HEK293 (cell line): ENCODE data around the gene PDE8B.

Source experiments
- CTCF ChIA-PET: fragments of 350-600 bp; formaldehyde crosslinking; extraction: SDS; loops from one replicate; lab custom pipeline; 2021; ENCODE audit warnings: antibody characterized with exemption; lab: Yijun Ruan, JAX
- POLR2A ChIA-PET: fragments of 300-600 bp; formaldehyde crosslinking; extraction: SDS; loops from one replicate; lab custom pipeline; 2020; ENCODE audit warnings: antibody characterized with exemption, inconsistent platforms; lab: Yijun Ruan, JAX
- H3K27ac ChIP-seq: fragments of 200-500 bp; sonication (Bioruptor generic); 2 replicates; pipeline ENCODE4 v1.5.1; 2014; ENCODE audit warnings: low read depth, low read length, control low read depth, inconsistent platforms; ENCODE audit errors: extremely low read depth
- H3K36me3 ChIP-seq, 2 experiments: fragments of 200-500 bp in 1 of 2; sonication (Bioruptor generic) in 1 of 2; 1 replicate in 1 of 2; 2 replicates in 1 of 2; pipeline ENCODE4 v1.5.1; 2014 to 2017; ENCODE audit warnings: inconsistent platforms in 2 of 2, low read length in 2 of 2; ENCODE audit not compliant: control insufficient read depth in 2 of 2, insufficient read depth in 1 of 2
- H3K4me1 ChIP-seq: fragments of 200-500 bp; sonication (Bioruptor generic); 2 replicates; pipeline ENCODE4 v1.5.1; 2014; ENCODE audit warnings: mild to moderate bottlenecking, low read length, inconsistent platforms; ENCODE audit not compliant: control insufficient read depth, insufficient read depth
- H3K4me3 ChIP-seq: 2 replicates; pipeline ENCODE4 v1.5.1; 2011; ENCODE audit warnings: low read depth, mild to moderate bottlenecking, control low read depth, low read length, moderate library complexity
- H3K9me3 ChIP-seq: fragments of 200-500 bp; sonication (Bioruptor generic); 2 replicates; pipeline ENCODE4 v1.5.1; 2014; ENCODE audit warnings: low read depth, low read length, inconsistent platforms; ENCODE audit not compliant: control insufficient read depth, insufficient read depth
- EGR2 ChIP-seq: fragments of 450-650 bp; formaldehyde crosslinking; IDR thresholded peaks from 2 replicates; pipeline ENCODE4 v1.5.1; 2016; ENCODE audit warnings: low read depth, missing biosample characterization, missing genetic modification characterization
- KLF10 ChIP-seq: fragments of 450-650 bp; IDR thresholded peaks from 2 replicates; pipeline ENCODE4 v1.5.1; 2018; ENCODE audit warnings: missing biosample characterization, mild to moderate bottlenecking, missing genetic modification characterization
- KLF16 ChIP-seq: fragments of 450-650 bp; formaldehyde crosslinking; IDR thresholded peaks from 2 replicates; pipeline ENCODE4 v1.5.1; 2017; ENCODE audit warnings: missing biosample characterization, missing genetic modification characterization
- ZBTB8A ChIP-seq: fragments of 450-650 bp; formaldehyde crosslinking; IDR thresholded peaks from 2 replicates; pipeline ENCODE4 v1.5.1; 2016; ENCODE audit warnings: missing biosample characterization, missing genetic modification characterization
- ZNF132 ChIP-seq: fragments of 450-650 bp; formaldehyde crosslinking; IDR thresholded peaks from 2 replicates; pipeline ENCODE4 v1.5.1; 2017; ENCODE audit warnings: missing biosample characterization, missing genetic modification characterization, borderline replicate concordance
- ZNF2 ChIP-seq: fragments of 450-650 bp; formaldehyde crosslinking; IDR thresholded peaks from 2 replicates; pipeline ENCODE4 v1.5.1; 2016; ENCODE audit warnings: missing biosample characterization, missing genetic modification characterization
- ZNF302 ChIP-seq: fragments of 450-650 bp; formaldehyde crosslinking; IDR thresholded peaks from 2 replicates; pipeline ENCODE4 v1.5.1; 2016; ENCODE audit warnings: missing biosample characterization, missing genetic modification characterization, low read depth
- ZNF335 ChIP-seq: fragments of 450-650 bp; formaldehyde crosslinking; conservative IDR thresholded peaks from 2 replicates; pipeline ENCODE4 v1.5.1; 2016; ENCODE audit warnings: missing biosample characterization, missing genetic modification characterization
- ZNF404 ChIP-seq: fragments of 450-650 bp; formaldehyde crosslinking; IDR thresholded peaks from 2 replicates; pipeline ENCODE4 v1.5.1; 2017; ENCODE audit warnings: missing biosample characterization, missing genetic modification characterization
- ZNF529 ChIP-seq: fragments of 450-650 bp; formaldehyde crosslinking; IDR thresholded peaks from 2 replicates; pipeline ENCODE4 v1.5.1; 2017; ENCODE audit warnings: missing genetic modification characterization, missing biosample characterization; ENCODE audit not compliant: insufficient replicate concordance
- ZNF561 ChIP-seq: fragments of 450-650 bp; IDR thresholded peaks from 2 replicates; pipeline ENCODE4 v1.5.1; 2018; ENCODE audit warnings: missing biosample characterization, missing genetic modification characterization, borderline replicate concordance
- ZNF600 ChIP-seq: fragments of 450-650 bp; formaldehyde crosslinking; IDR thresholded peaks from 2 replicates; pipeline ENCODE4 v1.5.1; 2016; ENCODE audit warnings: missing biosample characterization, missing genetic modification characterization
- ZNF701 ChIP-seq: fragments of 450-650 bp; formaldehyde crosslinking; IDR thresholded peaks from 2 replicates; pipeline ENCODE4 v1.5.1; 2016; ENCODE audit warnings: missing biosample characterization, missing genetic modification characterization
- ZNF76 ChIP-seq: fragments of 450-650 bp; formaldehyde crosslinking; IDR thresholded peaks from 2 replicates; pipeline ENCODE4; 2016; ENCODE audit warnings: low read depth, missing biosample characterization, missing genetic modification characterization, borderline replicate concordance
- ZNF768 ChIP-seq: fragments of 450-650 bp; formaldehyde crosslinking; IDR thresholded peaks from 2 replicates; pipeline ENCODE4 v1.5.1; 2018; ENCODE audit warnings: missing biosample characterization, mild to moderate bottlenecking, missing genetic modification characterization
- ZNF792 ChIP-seq: fragments of 450-650 bp; formaldehyde crosslinking; IDR thresholded peaks from 2 replicates; pipeline ENCODE4 v1.5.1; 2016; ENCODE audit warnings: missing biosample characterization, missing genetic modification characterization
- ZSCAN16 ChIP-seq: fragments of 450-650 bp; formaldehyde crosslinking; IDR thresholded peaks from 2 replicates; pipeline ENCODE4 v1.5.1; 2016; ENCODE audit warnings: missing biosample characterization, missing genetic modification characterization
- TF ChIP-seq, protein P1 (sequence below): fragments of 450-650 bp; formaldehyde crosslinking; IDR thresholded peaks from 2 replicates; pipeline ENCODE4 v1.5.1; 2016; ENCODE audit warnings: missing biosample characterization, missing genetic modification characterization
- TF ChIP-seq, protein P2 (sequence below): IDR thresholded peaks from 2 replicates; pipeline ENCODE4 v1.6.1; 2011; ENCODE audit warnings: mild to moderate bottlenecking, low read depth, low read length, borderline replicate concordance
- TF ChIP-seq, protein P3 (sequence below): fragments of 450-650 bp; formaldehyde crosslinking; IDR thresholded peaks from 2 replicates; pipeline ENCODE4 v1.5.1; 2016; ENCODE audit warnings: missing biosample characterization, missing genetic modification characterization

PDE8B gene

DNA sequence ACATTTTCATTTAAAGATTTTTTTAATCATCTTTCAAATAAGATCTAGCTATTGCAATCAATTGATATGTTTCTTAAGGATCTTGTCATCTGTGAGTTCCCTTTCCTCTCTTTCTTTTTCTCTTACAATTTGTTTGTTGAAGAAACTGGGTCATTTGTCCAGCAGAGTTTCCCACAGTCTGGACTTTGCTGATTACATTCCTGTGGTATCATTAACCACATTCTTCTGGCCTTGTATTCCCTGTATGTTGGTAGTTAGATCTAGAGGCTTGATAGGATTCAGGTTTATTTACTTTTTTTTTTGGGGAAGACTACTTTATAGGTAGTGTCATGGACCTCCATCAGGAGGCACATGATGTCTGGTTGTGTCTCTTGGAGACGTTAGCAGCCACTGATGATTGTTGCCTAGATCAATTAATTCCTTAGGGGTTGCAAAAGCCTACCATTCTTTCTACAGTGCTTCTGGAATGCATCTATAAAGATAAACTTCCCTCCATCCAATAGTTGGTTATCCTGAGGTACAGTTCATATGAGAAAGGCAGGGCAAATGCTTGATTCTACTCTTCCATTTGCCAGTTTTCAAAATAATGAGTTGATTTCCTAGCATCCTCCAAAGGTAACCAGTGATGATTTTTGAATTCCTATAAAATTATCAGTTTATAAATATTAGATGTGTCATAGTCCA, 14.3 kb downstream of the PDE8B start:
- CTCF ChIA-PET, result interaction anchor here (0.7 kb wide), 1 partner anchor 77 kb away, joined by 5 read pairs; no protein-coding TSS in a partner anchor
- H3K4me3 ChIP-seq, result no peak overlapping the region
- POLR2A ChIA-PET, result no interaction called here
- H3K27ac ChIP-seq, result no peak overlapping the region
- no peaks in the 10 kb centered on the region for H3K9me3 ChIP-seq
- no peak for TF ChIP-seq KLF10 (tag by site-specific recombination)
- TF ChIP-seq, protein P1, sequence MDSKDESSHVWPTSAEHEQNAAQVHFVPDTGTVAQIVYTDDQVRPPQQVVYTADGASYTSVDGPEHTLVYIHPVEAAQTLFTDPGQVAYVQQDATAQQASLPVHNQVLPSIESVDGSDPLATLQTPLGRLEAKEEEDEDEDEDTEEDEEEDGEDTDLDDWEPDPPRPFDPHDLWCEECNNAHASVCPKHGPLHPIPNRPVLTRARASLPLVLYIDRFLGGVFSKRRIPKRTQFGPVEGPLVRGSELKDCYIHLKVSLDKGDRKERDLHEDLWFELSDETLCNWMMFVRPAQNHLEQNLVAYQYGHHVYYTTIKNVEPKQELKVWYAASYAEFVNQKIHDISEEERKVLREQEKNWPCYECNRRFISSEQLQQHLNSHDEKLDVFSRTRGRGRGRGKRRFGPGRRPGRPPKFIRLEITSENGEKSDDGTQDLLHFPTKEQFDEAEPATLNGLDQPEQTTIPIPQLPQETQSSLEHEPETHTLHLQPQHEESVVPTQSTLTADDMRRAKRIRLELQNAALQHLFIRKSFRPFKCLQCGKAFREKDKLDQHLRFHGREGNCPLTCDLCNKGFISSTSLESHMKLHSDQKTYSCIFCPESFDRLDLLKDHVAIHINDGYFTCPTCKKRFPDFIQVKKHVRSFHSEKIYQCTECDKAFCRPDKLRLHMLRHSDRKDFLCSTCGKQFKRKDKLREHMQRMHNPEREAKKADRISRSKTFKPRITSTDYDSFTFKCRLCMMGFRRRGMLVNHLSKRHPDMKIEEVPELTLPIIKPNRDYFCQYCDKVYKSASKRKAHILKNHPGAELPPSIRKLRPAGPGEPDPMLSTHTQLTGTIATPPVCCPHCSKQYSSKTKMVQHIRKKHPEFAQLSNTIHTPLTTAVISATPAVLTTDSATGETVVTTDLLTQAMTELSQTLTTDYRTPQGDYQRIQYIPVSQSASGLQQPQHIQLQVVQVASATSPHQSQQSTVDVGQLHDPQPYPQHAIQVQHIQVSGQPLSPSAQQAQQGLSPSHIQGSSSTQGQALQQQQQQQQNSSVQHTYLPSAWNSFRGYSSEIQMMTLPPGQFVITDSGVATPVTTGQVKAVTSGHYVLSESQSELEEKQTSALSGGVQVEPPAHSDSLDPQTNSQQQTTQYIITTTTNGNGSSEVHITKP (tag by site-specific recombination), result peak; percentile 46; the same call in 1 of the 2 replicates
- TF ChIP-seq, all 188 proteins: peak for 1
- Histone ChIP-seq H3K36me3 (no peaks in the 10 kb centered on the region), H3K4me1 (no peaks in the 10 kb centered on the region)

DNA sequence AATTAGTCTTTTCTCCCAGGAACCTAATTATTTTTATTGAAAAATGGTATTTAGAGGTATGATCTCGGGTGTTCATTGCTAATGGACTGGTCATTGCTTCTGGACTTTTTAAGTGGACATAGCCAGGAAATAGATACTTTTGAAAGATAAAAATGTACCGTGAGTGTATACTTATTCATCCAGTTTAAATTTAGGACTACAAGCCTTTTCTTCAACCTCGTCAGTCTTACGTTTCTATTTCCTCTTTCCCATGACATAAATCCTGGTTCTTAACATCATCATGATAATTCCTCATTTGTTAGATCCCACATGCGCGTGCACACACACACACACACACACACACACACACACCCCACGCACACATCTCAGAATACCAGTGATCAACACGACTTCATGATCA, 15.1 kb downstream of the PDE8B start:
- no peak overlapping the region for H3K27ac ChIP-seq
- CTCF ChIA-PET, result no interaction called here
- TF ChIP-seq, protein P2, sequence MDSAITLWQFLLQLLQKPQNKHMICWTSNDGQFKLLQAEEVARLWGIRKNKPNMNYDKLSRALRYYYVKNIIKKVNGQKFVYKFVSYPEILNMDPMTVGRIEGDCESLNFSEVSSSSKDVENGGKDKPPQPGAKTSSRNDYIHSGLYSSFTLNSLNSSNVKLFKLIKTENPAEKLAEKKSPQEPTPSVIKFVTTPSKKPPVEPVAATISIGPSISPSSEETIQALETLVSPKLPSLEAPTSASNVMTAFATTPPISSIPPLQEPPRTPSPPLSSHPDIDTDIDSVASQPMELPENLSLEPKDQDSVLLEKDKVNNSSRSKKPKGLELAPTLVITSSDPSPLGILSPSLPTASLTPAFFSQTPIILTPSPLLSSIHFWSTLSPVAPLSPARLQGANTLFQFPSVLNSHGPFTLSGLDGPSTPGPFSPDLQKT, result no peak
- TF ChIP-seq ZNF404 (tag by site-specific recombination), result no peak
- no peak for TF ChIP-seq ZSCAN16 (tag by site-specific recombination)
- no peak for TF ChIP-seq ZNF132 (tag by site-specific recombination)
- TF ChIP-seq ZNF561 (tag by site-specific recombination), result no peak
- no peak for TF ChIP-seq ZNF302 (tag by site-specific recombination)
- TF ChIP-seq KLF16 (tag by site-specific recombination), result no peak
- TF ChIP-seq ZBTB8A (tag by site-specific recombination), result no peak
- no peak for TF ChIP-seq ZNF335 (tag by site-specific recombination)
- TF ChIP-seq, protein P3, sequence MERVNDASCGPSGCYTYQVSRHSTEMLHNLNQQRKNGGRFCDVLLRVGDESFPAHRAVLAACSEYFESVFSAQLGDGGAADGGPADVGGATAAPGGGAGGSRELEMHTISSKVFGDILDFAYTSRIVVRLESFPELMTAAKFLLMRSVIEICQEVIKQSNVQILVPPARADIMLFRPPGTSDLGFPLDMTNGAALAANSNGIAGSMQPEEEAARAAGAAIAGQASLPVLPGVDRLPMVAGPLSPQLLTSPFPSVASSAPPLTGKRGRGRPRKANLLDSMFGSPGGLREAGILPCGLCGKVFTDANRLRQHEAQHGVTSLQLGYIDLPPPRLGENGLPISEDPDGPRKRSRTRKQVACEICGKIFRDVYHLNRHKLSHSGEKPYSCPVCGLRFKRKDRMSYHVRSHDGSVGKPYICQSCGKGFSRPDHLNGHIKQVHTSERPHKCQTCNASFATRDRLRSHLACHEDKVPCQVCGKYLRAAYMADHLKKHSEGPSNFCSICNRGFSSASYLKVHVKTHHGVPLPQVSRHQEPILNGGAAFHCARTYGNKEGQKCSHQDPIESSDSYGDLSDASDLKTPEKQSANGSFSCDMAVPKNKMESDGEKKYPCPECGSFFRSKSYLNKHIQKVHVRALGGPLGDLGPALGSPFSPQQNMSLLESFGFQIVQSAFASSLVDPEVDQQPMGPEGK, result no peak
- no peak for TF ChIP-seq ZNF768 (tag by site-specific recombination)
- TF ChIP-seq ZNF76 (tag by site-specific recombination), result no peak
- TF ChIP-seq ZNF792 (tag by site-specific recombination), result no peak
- TF ChIP-seq ZNF600 (tag by site-specific recombination), result no peak
- no peak for TF ChIP-seq ZNF529 (tag by site-specific recombination)
- TF ChIP-seq ZNF2 (tag by site-specific recombination), result no peak
- TF ChIP-seq ZNF701 (tag by site-specific recombination), result no peak
- TF ChIP-seq EGR2, result no peak
- TF ChIP-seq, all 188 proteins: peak for 0

More for the DNA sequence above, 15.1 kb downstream of the PDE8B start:
- H3K4me3 ChIP-seq, result no peak overlapping the region
- POLR2A ChIA-PET, result no interaction called here
- H3K4me1 ChIP-seq, result no peaks in the 10 kb centered on the region
- H3K9me3 ChIP-seq, result no peaks in the 10 kb centered on the region
- no peaks in the 10 kb centered on the region for H3K36me3 ChIP-seq
